ENCODE data around the gene GNAT2. TPM values are rescaled to one million over a fixed set of nuclear protein-coding genes. Genes with fewer than 3 reads are reported as not detected.

GNAT2 gene
- total and polyA plus RNA-seq, 10 donors: 0.08 to 0.92 (median 0.59) TPM; not detected in 7

DNA sequence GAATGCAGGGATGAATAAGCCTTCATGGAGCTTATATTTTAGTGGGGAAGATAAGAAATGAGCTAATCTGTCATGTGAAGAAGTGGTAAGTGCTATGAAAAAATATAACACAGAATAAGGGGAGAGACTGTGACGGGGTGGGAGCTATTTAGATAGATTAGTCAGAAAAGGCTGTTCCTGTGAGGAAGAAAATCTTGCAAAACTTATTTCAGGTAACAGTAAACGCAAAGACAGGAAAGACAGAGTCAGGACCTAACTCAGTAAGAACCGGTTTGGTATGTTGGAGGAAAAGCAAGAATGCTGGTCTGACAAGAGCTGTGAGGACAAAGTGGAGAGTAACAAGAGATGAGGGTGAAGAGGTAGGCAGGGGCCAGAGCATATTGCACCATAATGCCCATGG is 49.0 kb downstream of the GNAT2 start:
- Histone ChIP-seq H3K9me3 (no peaks in the 10 kb centered on the region), H3K27me3 (replicated peaks in 1 of 7) (no peaks in the 10 kb centered on the region), H3K4me3 (no peak overlapping the region), H3K36me3 (peaks cover 0 to 17% (median 5%) of the 10 kb centered on the region in 6 donors), H3K27ac (peak overlapping the region in 3 of 8 donors; percentile 28 to 41 (median 41)), H3K4me1 (peaks cover 13 to 99% (median 80%) of the 10 kb centered on the region in 6 donors)
- no peak for DNase-seq
- WGBS, 5 donors: 49 to 81% (median 64%) methylated on average over 3 of the region's 3 CpGs
- TF ChIP-seq POLR2AphosphoS5 (IDR thresholded peaks at IDR 0.05) (no peak), POLR2A (IDR thresholded peaks at IDR 0.05) (no peak), CTCF (IDR thresholded peaks at IDR 0.05 in 8 of 11, conservative IDR thresholded peaks at IDR 0.05 in 3 of 11) (no peak)
- intact Hi-C loops (cut with DNase I; ENCODE audit: low total_unique reads): no loop called here

DNA sequence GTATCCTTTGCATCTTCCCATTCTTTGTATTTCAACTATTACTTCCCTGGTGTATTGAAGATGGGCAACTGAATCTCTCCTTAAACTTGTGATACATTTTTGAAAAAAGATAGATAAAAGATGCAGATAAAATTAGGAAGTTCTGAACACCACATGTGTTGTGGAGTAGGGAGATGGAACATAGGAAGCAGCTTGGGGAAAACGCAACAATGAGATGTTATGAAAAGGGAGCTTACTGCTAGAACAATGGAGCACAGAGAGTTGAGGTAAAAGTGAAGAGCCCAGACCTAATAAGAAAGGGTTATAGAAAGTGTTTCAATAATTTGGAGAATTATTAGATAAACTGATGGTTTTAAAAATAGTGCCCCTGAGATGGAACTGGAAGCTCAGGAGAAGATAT is 50.1 kb downstream of the GNAT2 start:
- Histone ChIP-seq H3K27me3 (replicated peaks in 1 of 7) (no peaks in the 10 kb centered on the region), H3K4me3 (no peak overlapping the region), H3K36me3 (peaks cover 0 to 6% (median under 1%) of the 10 kb centered on the region in 6 donors), H3K27ac (peak overlapping the region in 3 of 8 donors; percentile 39 to 66 (median 39)), H3K9me3 (no peaks in the 10 kb centered on the region), H3K4me1 (peaks cover 13 to 100% (median 81%) of the 10 kb centered on the region in 6 donors)
- whole genome bisulfite sequencing, 5 donors: 47 to 81% (median 73%) methylated on average over 1 of the region's 1 CpG
- no peak for DNase-seq
- intact Hi-C loops (cut with DNase I; ENCODE audit: low total_unique reads): no loop called here
- TF ChIP-seq CTCF (IDR thresholded peaks at IDR 0.05 in 8 of 11, conservative IDR thresholded peaks at IDR 0.05 in 3 of 11) (no peak), POLR2A (IDR thresholded peaks at IDR 0.05) (no peak), POLR2AphosphoS5 (IDR thresholded peaks at IDR 0.05) (no peak)

GRCh38 chr1:109567877-109568672 is 51.3 kb downstream of the GNAT2 start:
- Histone ChIP-seq H3K4me3 (no peak overlapping the region), H3K4me1 (peaks cover 9 to 100% (median 81%) of the 10 kb centered on the region in 6 donors), H3K9me3 (no peaks in the 10 kb centered on the region), H3K36me3 (no peaks in the 10 kb centered on the region), H3K27me3 (replicated peaks in 1 of 7) (no peaks in the 10 kb centered on the region), H3K27ac (peak overlapping the region in 3 of 8 donors; percentile 34 to 66 (median 39))
- DNase-seq: no peak
- 93 to 98% (median 96%) methylated on average over 4 of the region's 4 CpGs for WGBS, 5 donors
- TF ChIP-seq POLR2AphosphoS5 (IDR thresholded peaks at IDR 0.05) (no peak), CTCF (IDR thresholded peaks at IDR 0.05 in 8 of 11, conservative IDR thresholded peaks at IDR 0.05 in 3 of 11) (no peak), POLR2A (IDR thresholded peaks at IDR 0.05) (no peak)
- intact Hi-C loops (cut with DNase I; ENCODE audit: low total_unique reads): no loop called here

DNA sequence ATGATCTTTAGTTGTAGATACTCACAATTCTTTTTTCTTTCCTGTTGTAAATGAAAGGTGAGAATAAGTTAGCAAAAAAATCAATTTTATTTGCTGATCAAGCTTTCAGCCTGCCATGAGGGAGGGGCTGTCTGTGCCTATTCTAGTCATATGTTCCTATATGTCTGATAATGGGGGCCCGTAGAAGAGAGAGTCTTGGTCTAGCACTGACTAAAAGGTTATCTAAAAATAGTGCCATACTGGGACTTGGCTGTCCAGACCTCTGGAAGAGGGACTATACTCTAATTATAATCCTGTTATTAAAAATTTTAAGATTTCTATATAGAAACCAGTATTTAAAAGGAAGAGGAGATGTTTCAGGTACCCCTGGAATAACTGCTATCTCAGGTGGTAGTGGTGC is 52.4 kb downstream of the GNAT2 start:
- DNase-seq: no peak
- 77 to 94% (median 84%) methylated on average over 1 of the region's 1 CpG for WGBS, 5 donors
- Histone ChIP-seq H3K36me3 (no peaks in the 10 kb centered on the region), H3K27me3 (replicated peaks in 1 of 7) (no peaks in the 10 kb centered on the region), H3K9me3 (no peaks in the 10 kb centered on the region), H3K27ac (no peak overlapping the region), H3K4me1 (peaks cover 19 to 100% (median 81%) of the 10 kb centered on the region in 6 donors), H3K4me3 (no peak overlapping the region)
- TF ChIP-seq POLR2AphosphoS5 (IDR thresholded peaks at IDR 0.05) (no peak), CTCF (IDR thresholded peaks at IDR 0.05 in 8 of 11, conservative IDR thresholded peaks at IDR 0.05 in 3 of 11) (no peak), POLR2A (IDR thresholded peaks at IDR 0.05) (no peak)
- intact Hi-C loops (cut with DNase I; ENCODE audit: low total_unique reads): no loop called here
